Measurements from ENCODE around the gene NRDC. TPM values are rescaled to one million over a fixed set of nuclear protein-coding genes. Genes with fewer than 3 reads are reported as not detected.

Gene NRDC, protein sequence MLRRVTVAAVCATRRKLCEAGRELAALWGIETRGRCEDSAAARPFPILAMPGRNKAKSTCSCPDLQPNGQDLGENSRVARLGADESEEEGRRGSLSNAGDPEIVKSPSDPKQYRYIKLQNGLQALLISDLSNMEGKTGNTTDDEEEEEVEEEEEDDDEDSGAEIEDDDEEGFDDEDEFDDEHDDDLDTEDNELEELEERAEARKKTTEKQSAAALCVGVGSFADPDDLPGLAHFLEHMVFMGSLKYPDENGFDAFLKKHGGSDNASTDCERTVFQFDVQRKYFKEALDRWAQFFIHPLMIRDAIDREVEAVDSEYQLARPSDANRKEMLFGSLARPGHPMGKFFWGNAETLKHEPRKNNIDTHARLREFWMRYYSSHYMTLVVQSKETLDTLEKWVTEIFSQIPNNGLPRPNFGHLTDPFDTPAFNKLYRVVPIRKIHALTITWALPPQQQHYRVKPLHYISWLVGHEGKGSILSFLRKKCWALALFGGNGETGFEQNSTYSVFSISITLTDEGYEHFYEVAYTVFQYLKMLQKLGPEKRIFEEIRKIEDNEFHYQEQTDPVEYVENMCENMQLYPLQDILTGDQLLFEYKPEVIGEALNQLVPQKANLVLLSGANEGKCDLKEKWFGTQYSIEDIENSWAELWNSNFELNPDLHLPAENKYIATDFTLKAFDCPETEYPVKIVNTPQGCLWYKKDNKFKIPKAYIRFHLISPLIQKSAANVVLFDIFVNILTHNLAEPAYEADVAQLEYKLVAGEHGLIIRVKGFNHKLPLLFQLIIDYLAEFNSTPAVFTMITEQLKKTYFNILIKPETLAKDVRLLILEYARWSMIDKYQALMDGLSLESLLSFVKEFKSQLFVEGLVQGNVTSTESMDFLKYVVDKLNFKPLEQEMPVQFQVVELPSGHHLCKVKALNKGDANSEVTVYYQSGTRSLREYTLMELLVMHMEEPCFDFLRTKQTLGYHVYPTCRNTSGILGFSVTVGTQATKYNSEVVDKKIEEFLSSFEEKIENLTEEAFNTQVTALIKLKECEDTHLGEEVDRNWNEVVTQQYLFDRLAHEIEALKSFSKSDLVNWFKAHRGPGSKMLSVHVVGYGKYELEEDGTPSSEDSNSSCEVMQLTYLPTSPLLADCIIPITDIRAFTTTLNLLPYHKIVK
- total RNA-seq = 114 TPM

DNA sequence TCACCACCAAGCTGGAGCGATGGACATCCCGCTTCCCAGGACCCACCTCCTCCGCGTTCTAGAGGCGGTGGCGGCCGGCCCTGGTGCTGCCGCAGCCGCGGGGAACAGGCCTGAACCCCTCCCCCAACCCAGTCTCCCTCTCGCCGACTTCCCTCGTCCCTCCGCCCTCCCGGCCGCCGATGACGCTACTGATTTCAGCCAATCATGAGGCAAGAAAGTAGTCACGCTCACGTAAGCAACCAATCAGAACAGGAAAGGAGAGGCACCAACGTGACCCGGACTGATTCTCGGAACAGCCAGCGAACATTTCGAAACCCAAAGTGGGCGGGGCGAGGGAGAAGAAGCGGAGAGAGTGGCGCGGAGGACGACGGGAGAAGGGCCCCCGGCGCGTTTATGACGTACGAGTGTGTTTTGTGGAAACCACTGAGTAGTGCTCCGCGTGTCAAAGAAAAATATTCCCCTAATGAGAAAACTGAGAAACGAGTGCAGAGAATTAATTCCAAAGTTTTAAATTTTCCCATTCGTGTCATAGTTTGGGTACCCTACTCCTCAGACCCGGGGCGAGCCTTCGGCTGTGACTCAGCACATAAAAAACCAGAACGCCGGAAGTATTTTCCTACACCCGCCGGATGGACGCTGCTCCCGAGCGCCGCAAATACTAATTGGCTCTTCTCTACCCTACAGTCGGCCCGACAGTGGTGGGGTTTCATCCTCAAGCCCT is at the start of gene NRDC:
Gene NRDC, minus strand, starts transcription at position 112 of the 721 bp plus-strand sequence. CDS start 112 bp downstream, outside the sequence.
- DNase-seq = peak; percentile 100

DNA sequence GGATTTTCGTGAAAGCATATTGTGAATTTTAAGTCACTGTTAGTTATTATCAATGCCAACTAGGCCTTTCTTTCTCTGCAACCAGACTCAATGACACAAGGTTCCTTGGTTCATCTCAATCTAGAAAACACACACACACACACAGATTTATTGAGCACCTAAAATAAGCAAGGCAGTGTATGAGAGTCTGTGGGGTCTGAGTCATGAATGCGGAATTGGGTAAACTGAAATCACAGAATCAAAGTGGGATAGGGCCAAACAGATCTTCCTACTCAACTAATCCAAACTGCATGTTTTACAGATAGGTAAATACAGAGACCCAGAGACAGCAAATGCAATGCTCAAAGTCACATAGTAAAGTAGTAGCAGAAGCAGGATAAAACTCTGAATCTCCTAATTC is 48.5 kb upstream of the NRDC start:
- no peak for DNase-seq

DNA sequence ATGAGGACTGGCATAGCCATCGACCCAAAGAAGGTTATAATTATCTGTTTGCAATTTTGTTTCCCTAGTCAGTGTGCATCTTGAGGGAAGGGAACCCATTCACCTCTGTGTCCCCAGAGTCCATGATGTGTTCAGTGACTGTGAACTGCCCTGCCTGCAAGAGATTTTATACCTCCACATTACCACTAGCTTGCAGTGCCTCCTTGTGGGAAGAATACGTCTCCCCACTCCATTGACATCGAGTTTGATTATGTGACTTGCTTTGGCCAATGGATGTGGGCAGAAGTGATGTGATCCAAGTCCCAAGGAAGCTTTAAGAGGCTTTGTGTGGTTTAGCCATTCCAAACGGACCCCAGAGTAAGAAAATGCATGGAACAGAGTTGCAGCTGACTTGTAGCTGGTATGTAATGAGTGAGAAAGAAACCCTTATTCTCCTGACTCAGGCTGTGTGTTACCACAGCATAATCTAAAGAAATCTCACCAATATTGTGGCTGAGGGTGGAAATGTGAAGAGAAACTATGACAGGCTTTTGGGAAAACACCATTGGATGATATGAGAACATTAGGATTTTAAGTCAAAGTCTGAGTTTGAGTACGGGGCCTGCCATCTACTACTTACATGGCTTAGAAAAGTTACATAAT is 47.8 kb upstream of the NRDC start:
- DNase-seq = no peak

DNA sequence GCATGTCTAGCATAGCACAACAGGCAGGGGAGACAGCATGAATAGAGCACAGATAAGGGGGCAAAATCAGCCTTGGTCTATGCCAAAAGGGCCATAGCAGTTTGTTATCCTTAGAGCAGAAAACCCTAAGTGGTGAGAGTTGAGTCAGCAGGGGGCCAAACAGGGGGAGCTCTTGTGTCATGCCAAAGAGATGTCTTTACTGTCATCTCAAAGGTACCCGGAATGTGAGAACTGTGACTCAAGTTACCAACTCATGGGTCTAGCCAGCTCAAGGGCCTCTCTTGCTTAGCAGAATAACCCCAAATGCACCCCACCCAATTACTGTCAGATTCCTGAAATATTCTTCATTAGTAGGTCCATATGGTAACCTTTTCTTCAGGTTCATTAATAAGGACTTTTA is 45.9 kb upstream of the NRDC start:
- no peak for DNase-seq

DNA sequence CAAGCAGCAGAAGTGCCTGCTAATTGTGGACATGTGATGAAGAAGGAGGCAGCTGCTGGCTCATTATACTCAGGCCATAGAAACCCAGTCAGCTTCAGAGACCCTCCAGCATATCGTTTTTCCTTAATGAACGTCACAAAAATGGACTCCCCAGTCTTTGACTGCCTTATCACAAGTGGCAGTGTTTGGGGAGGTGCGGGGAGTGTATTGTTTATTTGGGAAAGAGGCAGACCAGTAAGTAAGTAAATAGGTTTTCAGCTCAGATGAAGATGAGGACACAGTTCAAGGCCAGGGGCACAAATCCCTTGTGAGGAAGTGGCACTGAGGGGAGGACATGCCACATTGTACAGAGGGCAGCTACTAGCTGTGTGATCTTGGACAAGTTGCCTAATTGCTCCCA is 43.5 kb upstream of the NRDC start:
- no peak for DNase-seq

DNA sequence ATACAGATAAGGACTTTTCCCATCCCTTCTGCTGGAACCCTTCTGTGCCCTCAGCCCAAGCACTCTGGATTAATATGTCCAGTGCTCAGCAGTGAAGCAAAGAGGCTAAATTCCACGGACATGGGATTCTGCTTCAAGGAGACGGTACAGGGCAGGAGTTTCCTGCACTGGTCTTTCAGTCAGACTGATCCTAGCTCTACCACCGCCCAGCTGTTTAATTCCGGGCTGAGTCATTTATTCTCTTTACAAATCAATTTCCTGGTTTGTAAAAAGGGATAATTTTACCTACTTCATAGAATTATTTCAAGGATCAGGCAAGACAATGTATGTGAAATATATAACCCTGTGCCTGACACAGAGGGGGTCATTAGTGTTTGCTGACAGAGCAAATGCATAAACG is 41.6 kb upstream of the NRDC start:
- DNase-seq = no peak

DNA sequence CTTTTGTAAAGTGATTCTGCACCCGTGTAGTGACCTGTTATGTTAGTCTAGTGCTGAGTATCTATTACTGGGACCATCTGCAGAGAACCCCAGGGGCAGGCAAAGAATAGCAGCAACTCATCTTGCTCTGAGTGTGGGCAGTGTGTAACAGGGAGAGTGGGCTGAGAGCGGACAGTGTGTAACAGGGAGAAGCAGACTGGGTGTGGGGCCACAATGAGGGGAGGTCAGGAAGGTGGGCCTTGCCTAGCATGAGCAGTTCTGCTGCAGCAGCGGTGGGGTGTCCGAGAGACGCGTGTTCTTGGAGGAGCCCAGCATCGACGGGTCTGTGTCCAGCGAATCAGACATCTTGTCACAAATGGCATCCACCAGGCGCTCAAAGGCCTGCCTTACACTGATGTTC is 41.2 kb upstream of the NRDC start:
- no peak for DNase-seq

DNA sequence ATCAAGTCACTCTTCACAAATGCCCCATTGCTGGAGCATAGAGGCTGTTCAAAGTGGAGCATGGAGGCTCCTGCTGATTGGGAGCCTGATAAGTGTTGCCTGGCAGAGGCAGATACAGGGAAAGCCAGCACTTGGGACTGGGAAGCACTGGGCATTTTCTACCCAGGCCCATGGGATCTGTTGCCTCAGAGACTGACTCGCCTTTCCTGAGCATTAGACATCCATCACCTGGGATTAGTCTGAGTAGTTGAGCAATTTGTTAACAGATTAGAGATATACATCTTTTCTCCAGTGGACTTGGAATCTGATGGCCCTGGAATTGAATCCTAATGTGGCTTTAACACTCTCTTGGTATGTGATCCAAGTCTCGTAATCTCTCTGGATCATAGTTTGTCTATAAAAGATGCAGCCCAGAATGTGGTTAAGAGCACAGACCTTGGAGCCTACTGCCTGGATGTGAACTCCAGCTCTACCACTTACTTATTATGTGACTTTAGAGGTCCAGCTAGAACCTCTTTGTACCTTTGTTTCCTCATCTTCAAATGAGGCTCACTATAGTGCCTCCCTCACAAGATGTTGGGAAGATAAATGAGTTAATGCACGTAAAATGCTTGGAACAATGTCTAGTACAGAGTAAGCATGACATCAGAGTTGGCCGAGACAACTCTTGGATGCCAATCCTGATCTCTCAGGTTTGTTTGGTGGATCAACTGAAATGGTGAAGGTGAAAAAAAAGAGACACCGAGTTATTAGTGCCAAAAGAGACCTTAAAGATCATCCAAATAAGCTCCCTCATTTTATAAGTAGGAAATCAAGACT is 38.3 kb upstream of the NRDC start:
- no peak for DNase-seq

DNA sequence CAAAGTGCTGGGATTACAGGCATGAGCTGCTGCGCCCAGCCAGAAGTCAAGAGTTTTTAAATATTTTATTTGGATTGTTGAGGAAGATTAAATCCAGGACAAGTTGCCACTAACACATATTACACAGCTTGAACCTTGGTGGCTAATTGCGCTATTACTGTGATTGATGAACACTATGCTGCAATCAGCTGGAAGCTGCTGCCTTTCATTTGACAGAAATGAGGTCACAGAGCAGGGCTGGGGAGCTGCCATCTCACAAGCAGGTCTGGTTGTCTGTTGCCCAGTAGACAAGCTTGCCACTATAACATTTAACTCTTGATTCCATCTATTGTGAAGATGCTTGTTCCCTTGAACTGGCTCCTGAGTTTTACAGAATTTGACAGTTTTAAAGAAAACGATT is 37.4 kb upstream of the NRDC start:
- DNase-seq = no peak

DNA sequence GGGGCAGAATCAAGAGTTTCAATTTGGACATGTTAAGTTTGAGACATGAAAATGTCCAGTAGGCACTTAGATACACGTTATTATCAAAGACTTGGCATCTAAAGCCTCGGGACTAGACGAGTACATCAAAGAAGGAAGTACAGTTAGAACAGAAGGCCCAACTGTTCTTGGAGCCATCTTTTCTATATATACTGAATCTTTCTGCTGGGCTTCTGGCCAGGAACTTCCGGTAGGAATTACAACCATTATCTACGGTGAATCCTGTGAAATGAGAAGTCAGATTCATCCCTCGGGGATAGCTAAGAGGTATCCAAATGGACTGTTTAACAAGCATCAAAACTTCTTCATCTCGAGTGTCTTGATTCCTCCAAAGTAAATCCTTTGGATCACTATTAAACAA is 34.4 kb upstream of the NRDC start:
- no peak for DNase-seq

DNA sequence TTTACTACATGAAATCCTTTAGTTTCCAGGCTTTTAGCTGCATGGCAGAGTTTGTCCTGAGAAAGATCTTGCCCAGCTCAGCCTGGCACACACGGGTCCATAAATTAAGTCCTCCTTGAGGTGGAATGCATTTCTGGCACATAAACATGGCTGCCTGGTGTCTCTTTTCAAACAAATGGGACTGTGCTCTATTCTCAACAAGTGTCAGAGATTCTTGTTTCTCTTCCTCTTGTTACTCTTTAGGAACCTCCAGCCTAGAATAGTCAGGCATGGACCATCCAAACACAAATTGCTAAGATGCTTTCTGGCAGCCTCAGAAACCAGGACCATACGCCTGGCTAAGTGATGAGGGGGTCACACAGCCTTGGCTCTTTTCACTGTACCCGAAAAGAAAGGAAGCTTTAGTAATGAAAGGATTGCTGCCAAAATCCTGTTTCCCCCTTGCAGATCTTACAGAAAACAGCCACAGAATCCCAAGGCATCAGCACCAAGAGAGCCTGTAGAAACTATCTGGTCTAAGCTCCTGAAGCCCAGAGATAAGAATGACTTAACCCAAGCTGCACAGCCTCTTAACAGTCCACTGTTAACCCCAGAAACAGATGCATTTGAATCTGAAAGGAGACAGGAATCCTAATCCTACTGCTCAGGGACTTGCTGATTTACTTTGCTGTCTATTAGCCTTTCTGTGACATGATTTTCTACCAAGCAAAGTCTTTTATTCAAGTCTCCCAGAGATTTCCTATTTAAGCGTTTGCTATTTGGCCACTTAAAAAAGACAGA is 31.9 kb upstream of the NRDC start:
- DNase-seq = no peak

DNA sequence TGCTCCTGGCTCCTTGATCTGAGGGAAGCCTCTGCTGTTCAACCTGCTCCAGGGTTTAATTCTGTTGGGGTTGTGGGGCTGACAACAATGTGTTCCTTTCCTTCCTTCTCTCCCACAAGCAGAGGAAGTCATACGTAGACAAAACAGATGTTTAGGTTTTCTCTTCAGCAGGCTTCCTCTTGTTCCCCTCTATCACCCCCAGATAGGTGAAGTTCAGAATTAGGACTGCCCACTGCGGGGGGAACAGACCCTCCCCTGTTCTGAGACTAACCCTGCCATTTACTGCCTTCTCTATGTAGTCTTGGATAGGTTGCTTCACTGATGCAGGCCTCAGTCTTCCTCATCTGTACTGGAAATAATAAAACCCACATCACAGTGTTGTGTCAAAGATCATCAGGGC is 30.0 kb upstream of the NRDC start:
- no peak for DNase-seq

DNA sequence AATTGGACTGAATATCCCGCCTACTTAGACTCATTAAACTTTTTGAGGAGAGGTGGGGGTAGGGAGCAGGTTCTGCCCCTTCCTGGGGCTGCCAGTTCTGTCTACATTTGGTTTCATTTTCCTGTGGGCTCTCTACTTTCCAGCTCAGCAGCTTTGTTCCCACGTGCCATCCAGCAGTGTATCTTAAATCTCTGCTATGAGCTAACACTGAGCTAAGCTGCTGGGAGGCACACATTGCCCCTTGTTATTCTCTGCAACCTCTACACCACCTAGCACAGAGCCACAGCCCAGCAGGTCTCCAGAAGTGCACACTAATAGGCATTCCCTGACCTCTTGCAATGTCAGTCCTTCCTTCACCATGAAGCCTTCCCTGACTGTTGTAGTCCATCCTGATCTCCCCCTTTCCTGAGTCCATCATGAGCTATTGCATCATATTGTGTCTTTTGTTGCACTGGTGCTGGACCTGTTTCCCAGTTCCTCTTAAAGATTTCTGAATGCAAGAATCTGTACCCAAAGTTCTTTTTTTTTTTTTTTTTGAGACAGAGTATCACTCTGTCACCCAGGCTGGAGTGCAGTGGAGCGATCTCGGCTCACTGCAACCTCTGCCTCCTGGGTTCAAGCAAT is 28.7 kb upstream of the NRDC start:
- DNase-seq = no peak

DNA sequence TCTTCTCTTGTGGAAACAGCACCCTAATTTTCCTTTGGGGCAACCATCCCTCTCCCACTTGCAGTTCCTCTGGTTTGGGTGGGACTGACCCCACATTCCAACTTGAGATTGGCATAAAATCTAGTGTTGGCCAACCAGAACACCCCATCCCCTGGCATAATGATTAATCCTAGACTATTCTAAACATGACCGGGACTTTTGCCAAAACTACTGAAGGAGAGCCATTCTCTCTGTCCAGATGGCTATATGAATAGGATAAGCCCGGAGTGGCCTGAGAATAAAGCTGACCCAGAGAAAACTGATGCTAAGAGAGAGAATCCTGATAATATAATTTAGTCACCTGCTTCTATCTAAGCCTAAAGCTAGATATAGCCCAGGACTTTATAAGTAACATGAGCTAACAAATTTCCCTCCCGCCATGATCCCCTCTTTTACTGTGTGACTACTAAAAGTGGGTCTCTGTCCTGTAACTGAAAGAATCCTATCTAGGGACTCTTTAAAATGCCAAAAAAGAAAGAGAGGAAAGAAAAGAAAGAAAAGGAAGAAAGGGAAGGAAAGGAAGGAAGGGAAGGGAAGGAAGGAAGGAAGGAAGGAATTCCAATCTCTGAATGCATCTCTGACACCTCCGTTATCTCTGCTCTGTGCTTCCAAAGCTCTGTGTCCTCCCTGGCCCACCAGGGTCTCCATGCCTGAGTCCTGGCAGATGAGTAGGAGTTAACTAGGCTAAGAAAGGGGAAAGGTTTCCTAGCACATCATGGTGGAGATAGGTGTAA is 28.0 kb upstream of the NRDC start:
- DNase-seq = no peak

DNA sequence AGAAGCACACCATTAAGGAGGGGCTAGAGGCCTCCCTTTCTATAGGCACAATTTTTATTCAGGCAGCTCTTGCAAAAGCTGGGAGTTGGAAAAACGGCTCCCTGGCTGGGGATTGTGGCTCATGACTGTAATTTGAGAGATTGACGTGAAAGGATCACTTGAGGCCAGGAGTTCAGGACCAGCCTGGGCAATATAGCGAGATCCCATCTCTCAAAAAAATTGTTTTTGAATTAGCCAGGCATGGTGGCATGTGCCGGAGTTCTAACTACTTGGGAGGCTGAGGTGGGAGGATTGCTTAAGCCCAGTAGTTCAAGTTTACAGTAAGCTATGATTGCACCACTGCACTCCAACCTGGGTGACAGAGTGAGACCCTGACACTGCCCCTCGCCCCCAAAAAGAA is 23.9 kb upstream of the NRDC start:
- no peak for DNase-seq

DNA sequence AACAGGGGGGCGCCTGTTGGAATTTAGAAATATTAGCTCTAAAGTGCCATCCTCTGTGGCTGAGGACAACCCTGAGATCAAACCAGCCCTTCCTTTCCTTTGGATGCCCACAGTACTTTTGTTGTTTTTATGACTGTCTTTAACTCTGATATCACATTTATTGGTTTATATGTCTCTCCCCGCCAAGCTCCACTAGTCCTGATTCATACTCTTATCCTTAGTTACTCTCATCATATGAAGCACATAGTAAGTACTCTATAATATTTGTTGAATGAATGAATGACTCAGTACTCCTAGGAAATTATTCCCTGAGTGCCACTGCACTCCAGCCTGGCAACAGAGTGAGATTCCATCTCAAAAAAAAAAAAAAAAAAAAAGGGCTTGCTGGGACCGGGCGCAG is 22.6 kb upstream of the NRDC start:
- DNase-seq = no peak

DNA sequence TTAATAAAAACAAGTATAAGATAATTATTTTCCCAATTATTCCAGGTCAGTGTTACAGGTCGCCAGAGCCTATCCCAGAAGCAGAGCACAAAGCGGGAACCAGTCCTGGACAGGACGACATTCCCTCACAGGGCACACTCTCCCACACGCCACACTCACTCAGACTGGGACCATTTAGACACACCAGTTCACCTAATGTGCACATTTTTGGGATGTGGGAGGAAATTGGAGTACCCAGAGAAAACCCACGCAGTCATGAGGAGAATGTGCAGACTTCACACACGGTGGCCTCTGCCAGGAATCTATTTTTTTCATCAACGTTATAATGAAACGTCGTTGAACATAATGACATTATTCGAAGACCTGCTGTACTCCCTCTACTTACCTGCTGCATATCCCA is 20.5 kb upstream of the NRDC start:
- no peak for DNase-seq

DNA sequence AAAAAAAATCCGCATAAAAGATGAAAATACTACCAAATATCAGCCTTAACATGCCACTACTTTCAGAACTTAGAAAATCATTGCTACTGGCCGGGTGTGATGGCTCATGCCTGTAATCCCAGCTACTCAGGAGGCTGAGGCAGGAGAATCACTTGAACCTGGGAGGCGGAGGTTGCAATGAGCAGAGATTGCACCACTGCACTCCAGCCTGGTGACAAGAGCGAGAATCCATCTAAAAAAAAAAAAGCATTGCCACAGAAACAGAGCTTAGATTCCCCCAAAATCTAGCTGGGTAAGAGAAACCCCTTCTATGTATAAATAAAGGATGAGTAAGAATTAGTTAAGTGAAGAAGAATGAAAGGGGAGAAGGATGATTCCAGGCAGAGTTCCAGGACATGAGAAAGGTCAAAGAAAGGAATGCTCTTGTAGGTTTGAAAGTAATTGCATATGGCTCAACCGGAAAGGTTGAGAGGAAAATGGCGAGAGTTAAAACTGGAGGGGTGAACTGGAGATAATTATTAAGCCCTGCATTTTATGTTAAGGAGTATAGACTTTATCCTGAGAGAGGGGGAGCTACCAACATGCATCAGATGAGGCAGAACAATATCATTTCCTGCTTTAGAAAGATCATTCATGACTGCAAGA is 19.7 kb upstream of the NRDC start:
- no peak for DNase-seq
